ENCODE results near the gene TRIM51. TPM values are rescaled to one million over a fixed set of nuclear protein-coding genes. Genes with fewer than 3 reads are reported as not detected.

The TRIM51 gene
- total RNA-seq, 1 experiment from 2014 or later, result not detected

- Histone ChIP-seq H3K4me3 (replicated peaks in 1 of 2; ENCODE audit: low read depth in 1 of 2, low read length in 2 of 2) (no peak overlapping the region), H3K27me3 (ENCODE audit: insufficient read depth, low read length) (no peaks in the 10 kb centered on the region), H3K9ac (ENCODE audit: low read length) (no peak overlapping the region), H3K36me3 (ENCODE audit: control insufficient read depth in 1 of 2, insufficient read depth in 2 of 2, low read length in 2 of 2) (no peaks in the 10 kb centered on the region), H2AFZ (ENCODE audit: low read depth, low read length, poor library complexity, severe bottlenecking) (no peak overlapping the region), H3K4me1 (ENCODE audit: control insufficient read depth in 1 of 2, insufficient read depth in 2 of 2, low read length in 2 of 2) (no peaks in the 10 kb centered on the region), H3K4me2 (ENCODE audit: low read length) (no peak overlapping the region), H4K20me1 (ENCODE audit: insufficient read depth) (no peaks in the 10 kb centered on the region), H3K79me2 (ENCODE audit: insufficient read depth, low read length) (no peaks in the 10 kb centered on the region), H3K9me2 (ENCODE audit: insufficient read depth) (no peaks in the 10 kb centered on the region), H3K9me3 (ENCODE audit: control insufficient read depth in 1 of 2, insufficient read depth in 1 of 2, low read depth in 1 of 2, low read length in 2 of 2) (peaks cover 0 to 13% of the 10 kb centered on the region in 2 experiments; a peak in 3 of 4 replicates), H3K27ac (ENCODE audit: low read depth, low read length) (no peak overlapping the region)
- no TSS peak for BruUV-seq (replicated peaks)
- RAD21 ChIA-PET (ENCODE audit: low non-redundant PET in 1 of 2, low total read pairs in 2 of 2, uncharacterized antibody in 2 of 2, unreplicated experiment in 2 of 2), result no interaction called here
- CTCF ChIA-PET, result no interaction called here
- ATAC-seq (no peak), DNase-seq (ENCODE audit: low read depth, low spot score) (no peak)
- TF ChIP-seq POLR2AphosphoS5 (IDR thresholded peaks at IDR 0.05; ENCODE audit: low read depth, low read length) (no peak), ELF1 (IDR thresholded peaks at IDR 0.05; ENCODE audit: borderline replicate concordance, low read depth) (no peak), CTCF (IDR thresholded peaks at IDR 0.05 in 2 of 3, conservative IDR thresholded peaks at IDR 0.05 in 1 of 3; ENCODE audit: borderline replicate concordance in 1 of 3, insufficient read depth in 1 of 3, low read depth in 2 of 3, low read length in 2 of 3) (no peak), JUND (IDR thresholded peaks at IDR 0.05) (no peak), EZH2phosphoT487 (IDR thresholded peaks at IDR 0.05; ENCODE audit: borderline replicate concordance) (no peak), SRF (IDR thresholded peaks at IDR 0.05; ENCODE audit: low read depth) (no peak), YY1 (IDR thresholded peaks at IDR 0.05; ENCODE audit: extremely low read depth, insufficient replicate concordance, low read depth, low read length) (no peak), ZNF274 (IDR thresholded peaks at IDR 0.05; ENCODE audit: low read depth, low read length) (no peak), REST (IDR thresholded peaks at IDR 0.05; ENCODE audit: low read depth) (no peak), EGR1 (IDR thresholded peaks at IDR 0.05; ENCODE audit: low read depth) (no peak), ZBTB33 (IDR thresholded peaks at IDR 0.05; ENCODE audit: extremely low read depth, insufficient replicate concordance, low read length) (no peak), RAD21 (IDR thresholded peaks at IDR 0.05; ENCODE audit: low read depth) (no peak), CBX3 (IDR thresholded peaks at IDR 0.05; ENCODE audit: low read depth) (no peak), POLR2A (IDR thresholded peaks at IDR 0.05; ENCODE audit: borderline replicate concordance, extremely low read depth, insufficient read depth, insufficient read length) (no peak)
- TF ChIP-seq, protein P1, sequence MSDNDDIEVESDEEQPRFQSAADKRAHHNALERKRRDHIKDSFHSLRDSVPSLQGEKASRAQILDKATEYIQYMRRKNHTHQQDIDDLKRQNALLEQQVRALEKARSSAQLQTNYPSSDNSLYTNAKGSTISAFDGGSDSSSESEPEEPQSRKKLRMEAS (IDR thresholded peaks at IDR 0.05), result no peak
- POLR2A ChIA-PET, result no interaction called here
- intact Hi-C loops (cut with micrococcal nuclease), result no loop called here
Measured at GRCh38 chr11:55847453-55847852, 35.6 kb upstream of the TRIM51 start.

Data from HCT116 (cell line).